Right lobe of liver (tissue), 6 donors: ENCODE data around the gene BEND2. TPM values are rescaled to one million over a fixed set of nuclear protein-coding genes. Genes with fewer than 3 reads are reported as not detected.

ENCODE experiments used
- ATAC-seq, 4 donors: fragments of 200-7000 bp; cut with Tn5 transposase; one replicate each; pipeline ENCODE4 v1.9.1; 2020; ENCODE audit warnings: mild to moderate bottlenecking in 4 of 4, moderate library complexity in 4 of 4
- DNase-seq, 3 donors: peaks; one replicate each; pipeline ENCODE4 v3.0.0-alpha.2; 2020
- H3K27ac ChIP-seq, 3 donors: fragments of 200-600 bp; one replicate each; pipeline ENCODE4 v1.8.0; 2022
- H3K27me3 ChIP-seq, 2 donors: fragments of 200-600 bp; one replicate each; pipeline ENCODE4 v1.8.0; 2022
- H3K36me3 ChIP-seq, 4 donors: fragments of 200-600 bp; sonication (generic) in 1 of 4; one replicate each; pipeline versions ENCODE4 v1.5.1 to v1.8.0; 2017 to 2022; ENCODE audit warnings: control low read depth in 1 of 4
- H3K4me1 ChIP-seq, 4 donors: fragments of 200-600 bp; sonication (generic) in 1 of 4; one replicate each; pipeline versions ENCODE4 v1.5.1 to v1.8.0; 2017 to 2022; ENCODE audit warnings: control low read depth in 1 of 4
- H3K4me3 ChIP-seq, 3 donors: fragments of 200-600 bp; one replicate each; pipeline ENCODE4 v1.8.0; 2022
- H3K9me3 ChIP-seq, 4 donors: fragments of 200-600 bp; sonication (generic) in 1 of 4; one replicate each; pipeline versions ENCODE4 v1.5.1 to v1.8.0; 2017 to 2022; ENCODE audit warnings: control low read depth in 1 of 4
- POLR2A ChIP-seq: fragments of 450-650 bp; IDR thresholded peaks from one replicate; pipeline ENCODE4 v1.6.1; 2017; ENCODE audit warnings: antibody characterized with exemption, mild to moderate bottlenecking
- WGBS: methylation state at CpG from one replicate; pipeline ENCODE4 v1.1.6; 2018; ENCODE audit warnings: low coverage, low lambda C conversion rate; ENCODE audit not compliant: insufficient coverage; ENCODE audit errors: missing lambda C conversion rate; 5-methylcytosine and 5-hydroxymethylcytosine counted together
- intact Hi-C, 2 donors: fragments of 100-400 bp; cut with DNase I; formaldehyde crosslinking; loops; one replicate each; pipeline versions ENCODE4 v1.11.2 to v1.14.1; 2022
- total RNA-seq, 6 experiments: library from RNA; depleted of rRNA in 2 of 6; stranded (reverse); fragments of >200 nt in 2 of 6; fragmentation: NEBNext Ultra II Directional in 3 of 6; extraction: Animal tissue kit (Norgen Biotek cat#: 25700) in 3 of 6; gene quantifications; one replicate each; pipeline versions ENCODE4 v1.1.0 to v1.2.4, GENCODE V29; 2016 to 2023
- TF ChIP-seq, protein P1 (sequence below), 4 donors: fragments of 200-600 bp in 3 of 4; fragments of 450-650 bp in 1 of 4; IDR thresholded peaks; one replicate each; pipeline versions ENCODE4 v1.5.1 to v1.8.0; 2016 to 2022; ENCODE audit warnings: antibody characterized with exemption in 4 of 4, mild to moderate bottlenecking in 2 of 4
- donor health status: DM: no; HTN: yes; CAD: no.
- donor health status: DM: no; HTN: no; CAD: no.
- donor health status: DM: no; HTN: no; CAD: no.
- donor health status: DM: no; HTN: yes; CAD: no.
- donor health status: DM: no; HTN: yes; CAD: no.

BEND2 gene
- total RNA-seq, 6 experiments from 2014 or later, result 0.05 TPM; not detected in 5

- intact Hi-C loops, result no loop called here
- Histone ChIP-seq H3K27me3 (no peaks in the 10 kb centered on the region), H3K36me3 (no peaks in the 10 kb centered on the region), H3K4me3 (no peak overlapping the region), H3K9me3 (no peaks in the 10 kb centered on the region), H3K27ac (no peak overlapping the region), H3K4me1 (no peaks in the 10 kb centered on the region)
- DNase-seq (no peak), ATAC-seq (no peak)
- WGBS, result 67% methylated on average over 6 of the region's 7 CpGs
- TF ChIP-seq POLR2A, result no peak
- TF ChIP-seq, protein P1, sequence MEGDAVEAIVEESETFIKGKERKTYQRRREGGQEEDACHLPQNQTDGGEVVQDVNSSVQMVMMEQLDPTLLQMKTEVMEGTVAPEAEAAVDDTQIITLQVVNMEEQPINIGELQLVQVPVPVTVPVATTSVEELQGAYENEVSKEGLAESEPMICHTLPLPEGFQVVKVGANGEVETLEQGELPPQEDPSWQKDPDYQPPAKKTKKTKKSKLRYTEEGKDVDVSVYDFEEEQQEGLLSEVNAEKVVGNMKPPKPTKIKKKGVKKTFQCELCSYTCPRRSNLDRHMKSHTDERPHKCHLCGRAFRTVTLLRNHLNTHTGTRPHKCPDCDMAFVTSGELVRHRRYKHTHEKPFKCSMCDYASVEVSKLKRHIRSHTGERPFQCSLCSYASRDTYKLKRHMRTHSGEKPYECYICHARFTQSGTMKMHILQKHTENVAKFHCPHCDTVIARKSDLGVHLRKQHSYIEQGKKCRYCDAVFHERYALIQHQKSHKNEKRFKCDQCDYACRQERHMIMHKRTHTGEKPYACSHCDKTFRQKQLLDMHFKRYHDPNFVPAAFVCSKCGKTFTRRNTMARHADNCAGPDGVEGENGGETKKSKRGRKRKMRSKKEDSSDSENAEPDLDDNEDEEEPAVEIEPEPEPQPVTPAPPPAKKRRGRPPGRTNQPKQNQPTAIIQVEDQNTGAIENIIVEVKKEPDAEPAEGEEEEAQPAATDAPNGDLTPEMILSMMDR (IDR thresholded peaks at IDR 0.05), result no peak
Measured at GRCh38 chrX:18227458-18227857, 6.8 kb upstream of the BEND2 start.

DNA sequence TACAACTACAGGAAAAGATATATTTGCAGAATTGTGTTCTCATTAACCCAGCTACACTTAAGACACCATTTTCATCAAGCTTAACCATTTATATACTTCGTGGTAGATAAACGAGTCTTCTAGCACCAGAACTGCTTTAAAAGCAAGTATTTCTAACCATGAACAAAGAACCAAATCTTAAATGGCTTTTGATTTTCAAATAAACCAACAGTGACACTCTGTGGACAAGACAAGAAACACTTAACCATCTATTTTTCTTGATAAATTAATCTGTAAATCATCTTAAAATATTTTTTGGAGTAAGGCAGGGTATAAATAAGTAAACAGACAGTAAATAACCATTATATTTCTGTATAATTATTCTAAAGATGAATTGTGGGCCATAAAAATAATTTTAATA, 10.2 kb downstream of the BEND2 start:
- H3K9me3 ChIP-seq, result no peaks in the 10 kb centered on the region
- peak in 1 of 4 donors; percentile 23 for ATAC-seq
- H3K36me3 ChIP-seq, result no peaks in the 10 kb centered on the region
- no peak overlapping the region for H3K4me3 ChIP-seq
- H3K4me1 ChIP-seq, result no peaks in the 10 kb centered on the region
- no peaks in the 10 kb centered on the region for H3K27me3 ChIP-seq
- TF ChIP-seq POLR2A, result no peak
- TF ChIP-seq, protein P1 (IDR thresholded peaks at IDR 0.05), result peak; percentile 31 to 43 (median 40)
- no peak overlapping the region for H3K27ac ChIP-seq
- WGBS, result 12% methylated on average over 2 of the region's 2 CpGs
- DNase-seq, result no peak
- intact Hi-C loops, result no loop called here

- intact Hi-C loops, result no loop called here
- 28% methylated on average over 3 of the region's 8 CpGs for WGBS
- DNase-seq, result no peak
- Histone ChIP-seq H3K27me3 (no peaks in the 10 kb centered on the region), H3K36me3 (no peaks in the 10 kb centered on the region), H3K9me3 (no peaks in the 10 kb centered on the region), H3K4me3 (no peak overlapping the region), H3K27ac (no peak overlapping the region), H3K4me1 (no peaks in the 10 kb centered on the region)
- TF ChIP-seq, protein P1 (IDR thresholded peaks at IDR 0.05), result no peak
- TF ChIP-seq POLR2A, result no peak
- ATAC-seq, result peak in 1 of 4 donors; percentile 33
Measured at GRCh38 chrX:18206657-18207056, 14.0 kb downstream of the BEND2 start.

DNA sequence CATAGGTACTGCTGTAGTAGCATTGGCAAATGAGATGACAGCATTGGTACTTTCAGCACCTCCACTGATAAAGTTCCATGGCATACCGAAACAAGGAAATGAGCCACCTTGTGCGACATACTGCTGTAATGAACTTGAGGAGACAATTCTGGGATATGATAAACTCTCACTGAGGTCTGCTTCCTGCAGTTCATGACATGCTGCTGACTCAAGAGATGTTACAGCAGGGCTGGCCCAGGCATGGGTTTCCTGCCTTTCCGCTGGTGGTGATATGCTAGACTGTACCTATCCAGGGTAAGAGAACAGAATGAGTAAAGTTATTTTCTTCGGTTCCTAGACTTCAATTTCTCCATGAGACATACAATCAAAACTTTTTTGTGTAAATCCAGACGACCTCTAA, 17.1 kb downstream of the BEND2 start:
- Histone ChIP-seq H3K4me1 (no peaks in the 10 kb centered on the region), H3K27ac (no peak overlapping the region), H3K4me3 (no peak overlapping the region), H3K27me3 (no peaks in the 10 kb centered on the region), H3K36me3 (no peaks in the 10 kb centered on the region), H3K9me3 (no peaks in the 10 kb centered on the region)
- DNase-seq, result no peak
- intact Hi-C loops, result no loop called here
- WGBS, result 51% methylated on average over 5 of the region's 5 CpGs
- TF ChIP-seq, protein P1 (IDR thresholded peaks at IDR 0.05), result no peak
- no peak for TF ChIP-seq POLR2A
- no peak for ATAC-seq

DNA sequence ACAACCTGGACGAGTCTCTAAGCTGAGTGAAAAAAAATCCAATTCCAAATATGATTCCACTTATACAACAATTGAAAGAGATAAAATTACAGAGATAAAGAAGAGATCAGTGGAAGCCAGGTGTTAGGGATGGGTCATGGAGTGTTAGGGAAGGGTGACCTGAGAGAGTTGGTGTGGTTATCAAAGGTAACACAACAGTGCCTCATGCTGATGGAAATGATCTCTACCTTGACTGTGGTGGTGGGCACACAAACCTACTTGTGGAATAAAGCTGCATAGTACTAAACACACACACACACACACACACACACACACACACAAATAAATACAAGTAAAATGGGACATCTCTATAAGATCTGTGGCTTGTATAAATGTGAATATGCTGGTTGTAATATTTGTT, 26.0 kb downstream of the BEND2 start:
- H3K4me3 ChIP-seq, result no peak overlapping the region
- TF ChIP-seq, protein P1 (IDR thresholded peaks at IDR 0.05), result no peak
- TF ChIP-seq POLR2A, result no peak
- H3K27ac ChIP-seq, result no peak overlapping the region
- ATAC-seq (no peak), DNase-seq (no peak)
- no peaks in the 10 kb centered on the region for H3K4me1 ChIP-seq
- no peaks in the 10 kb centered on the region for H3K9me3 ChIP-seq
- intact Hi-C loops, result no loop called here
- 27% methylated on average over 1 of the region's 1 CpG for WGBS
- peaks cover 0 to 4% of the 10 kb centered on the region in 2 donors for H3K27me3 ChIP-seq
- no peaks in the 10 kb centered on the region for H3K36me3 ChIP-seq
